Measurements from ENCODE around the gene PALM. TPM values are rescaled to one million over a fixed set of nuclear protein-coding genes. Genes with fewer than 3 reads are reported as not detected.

PALM gene
- total and polyA plus RNA-seq, 4 donors, result 16.2 to 45.7 (median 28.1) TPM

DNA sequence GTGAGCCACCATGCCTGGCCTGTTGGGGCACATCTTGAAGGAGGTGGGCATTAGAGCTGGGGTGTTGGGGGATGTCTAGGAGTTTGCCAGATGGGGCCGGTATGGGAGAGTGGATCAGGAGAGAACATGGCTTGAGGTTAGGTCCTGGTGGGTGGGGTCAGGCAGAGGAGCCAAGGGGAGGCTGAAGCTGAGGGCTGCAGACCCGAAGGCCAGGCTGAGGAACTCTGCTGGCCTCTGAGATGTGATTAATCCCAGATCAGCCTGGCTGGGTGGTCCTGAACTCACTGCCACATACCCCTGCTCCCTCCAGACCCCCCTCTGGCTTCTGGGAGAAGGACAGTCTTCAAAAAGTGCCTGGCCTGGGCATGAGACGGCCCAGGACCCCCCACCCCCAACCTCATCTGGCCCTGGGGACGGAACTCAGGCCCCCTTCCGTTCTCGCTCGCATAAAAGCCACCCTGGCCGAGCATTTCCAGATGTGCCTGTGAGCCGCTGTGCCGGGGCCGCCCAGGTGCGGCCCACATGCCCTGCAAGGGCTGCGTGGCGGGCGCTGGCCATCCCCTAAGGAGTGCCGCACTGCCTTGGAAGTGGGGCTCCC, 29.8 kb upstream of the PALM start:
- Histone ChIP-seq H3K9ac (ENCODE audit: insufficient read depth in 1 of 2, low read length in 2 of 2) (no peak overlapping the region), H3K9me3 (ENCODE audit: control insufficient read depth in 4 of 4, insufficient read depth in 3 of 4, low read length in 3 of 4) (no peaks in the 10 kb centered on the region), H3K27me3 (ENCODE audit: control insufficient read depth in 3 of 3, insufficient read depth in 3 of 3, low read length in 2 of 3) (peaks cover 0 to 10% (median 3%) of the 10 kb centered on the region in 3 donors), H3K36me3 (ENCODE audit: control insufficient read depth in 4 of 4, insufficient read depth in 4 of 4, low read length in 4 of 4) (peaks cover 0 to 2% (median 0%) of the 10 kb centered on the region in 4 donors), H3K4me3 (no peak overlapping the region), H3K4me1 (ENCODE audit: control insufficient read depth in 5 of 5, insufficient read depth in 5 of 5, low read length in 5 of 5) (peaks cover 0 to 27% (median 12%) of the 10 kb centered on the region in 5 donors), H3K27ac (ENCODE audit: low read depth in 1 of 2, low read length in 1 of 2) (peak overlapping the region; percentile 38 to 63)
- ATAC-seq (ENCODE audit: insufficient read depth, low FRiP score) (no peak), DNase-seq (no peak)
- 94% methylated on average over 16 of the region's 16 CpGs for WGBS, 2 donors
- TF ChIP-seq CTCF (IDR thresholded peaks at IDR 0.05; ENCODE audit: control extremely low read depth, extremely low read depth), result no peak

DNA sequence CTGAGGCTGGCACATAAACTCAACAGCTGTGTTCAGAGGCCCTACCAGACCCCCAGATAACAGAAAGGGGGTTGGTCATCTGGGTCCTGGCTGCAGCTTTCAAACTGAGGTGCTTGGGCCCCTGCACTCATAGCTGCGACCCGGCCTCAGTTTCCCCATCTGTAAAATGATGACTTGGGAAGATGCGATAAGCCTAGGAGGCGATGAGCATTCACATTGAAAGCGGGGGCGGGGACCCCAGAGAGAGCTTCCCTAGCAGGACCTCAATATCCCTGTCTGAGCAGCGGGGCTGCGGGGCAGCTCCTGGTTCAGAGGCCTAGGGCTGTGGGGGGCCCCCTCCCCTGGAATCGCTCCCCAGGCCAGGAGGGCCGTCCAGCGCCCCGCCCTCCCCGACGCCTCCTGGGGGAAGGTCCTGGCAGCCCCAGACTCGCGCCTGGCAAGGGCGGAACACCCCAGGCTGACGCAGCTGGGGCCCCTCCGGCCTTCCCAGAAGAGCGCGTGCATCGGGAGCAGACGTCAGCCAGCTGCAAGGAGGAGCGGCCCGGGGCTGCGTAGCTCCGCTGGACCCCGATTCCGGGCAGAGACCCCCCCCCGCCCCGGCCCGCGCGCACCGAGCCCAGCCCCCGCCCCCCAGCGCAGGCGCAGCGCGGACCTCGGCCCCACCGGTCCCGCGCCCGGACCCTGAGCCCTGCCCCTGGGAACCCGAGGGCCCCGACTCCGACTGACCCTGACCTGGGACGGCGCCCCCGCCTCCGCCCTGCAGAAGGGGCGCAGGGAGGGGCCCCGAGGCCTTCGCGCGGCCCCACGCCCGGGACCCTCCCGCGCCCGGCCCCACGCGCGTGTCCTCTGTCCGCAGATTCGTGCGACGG, 29.1 kb upstream of the PALM start:
- DNase-seq (peak; percentile 83 to 88 (median 85)), ATAC-seq (ENCODE audit: insufficient read depth, low FRiP score) (no peak)
- TF ChIP-seq CTCF (IDR thresholded peaks at IDR 0.05; ENCODE audit: control extremely low read depth, extremely low read depth), result no peak
- peaks cover 0 to 27% (median 12%) of the 10 kb centered on the region in 5 donors for H3K4me1 ChIP-seq (ENCODE audit: control insufficient read depth in 5 of 5, insufficient read depth in 5 of 5, low read length in 5 of 5)
- no peak overlapping the region for H3K9ac ChIP-seq (ENCODE audit: insufficient read depth in 1 of 2, low read length in 2 of 2)
- H3K27ac ChIP-seq (ENCODE audit: low read depth in 1 of 2, low read length in 1 of 2), result peak overlapping the region; percentile 92 to 98
- H3K27me3 ChIP-seq (ENCODE audit: control insufficient read depth in 3 of 3, insufficient read depth in 3 of 3, low read length in 2 of 3), result peaks cover 0 to 10% (median 3%) of the 10 kb centered on the region in 3 donors
- no peaks in the 10 kb centered on the region for H3K9me3 ChIP-seq (ENCODE audit: control insufficient read depth in 4 of 4, insufficient read depth in 3 of 4, low read length in 3 of 4)
- WGBS, 2 donors, result 5% methylated on average over 61 to 69 of the region's 69 CpGs
- peaks cover 0 to 2% (median 0%) of the 10 kb centered on the region in 4 donors for H3K36me3 ChIP-seq (ENCODE audit: control insufficient read depth in 4 of 4, insufficient read depth in 4 of 4, low read length in 4 of 4)
- peak overlapping the region; percentile 66 for H3K4me3 ChIP-seq

DNA sequence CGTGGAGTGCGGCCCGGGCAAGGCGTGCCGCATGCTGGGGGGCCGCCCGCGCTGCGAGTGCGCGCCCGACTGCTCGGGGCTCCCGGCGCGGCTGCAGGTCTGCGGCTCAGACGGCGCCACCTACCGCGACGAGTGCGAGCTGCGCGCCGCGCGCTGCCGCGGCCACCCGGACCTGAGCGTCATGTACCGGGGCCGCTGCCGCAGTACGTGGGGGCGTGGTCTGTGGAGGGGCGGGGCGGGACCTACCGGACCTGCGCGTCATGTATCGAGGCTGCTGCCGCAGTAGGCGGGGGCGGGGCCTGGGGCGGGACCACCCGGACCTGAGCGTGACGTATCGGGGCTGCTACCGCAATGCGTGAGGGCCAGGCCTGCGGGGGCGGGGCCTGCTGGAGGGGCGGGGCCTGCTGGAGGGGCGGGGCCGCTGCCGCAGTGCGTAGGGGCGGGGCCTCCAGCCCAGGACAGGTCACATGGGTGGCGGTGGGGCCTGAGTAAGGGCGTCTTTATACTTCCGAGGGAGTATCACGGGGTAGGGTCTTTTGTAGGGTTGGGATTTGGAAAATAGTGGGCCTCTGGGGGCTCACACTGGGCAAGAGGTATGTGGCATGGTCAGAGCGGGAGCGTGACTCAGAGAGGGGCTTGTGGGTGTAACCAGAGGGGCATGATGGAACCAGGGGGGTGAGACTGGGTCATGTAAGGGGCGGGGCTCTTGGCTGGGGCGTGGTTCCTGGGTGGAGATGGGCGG, 28.3 kb upstream of the PALM start:
- peak; percentile 98 to 100 (median 98) for DNase-seq
- peak; percentile 57 for TF ChIP-seq CTCF (IDR thresholded peaks at IDR 0.05; ENCODE audit: control extremely low read depth, extremely low read depth)
- Histone ChIP-seq H3K4me3 (peak overlapping the region; percentile 66), H3K9me3 (ENCODE audit: control insufficient read depth in 4 of 4, insufficient read depth in 3 of 4, low read length in 3 of 4) (no peaks in the 10 kb centered on the region), H3K27ac (ENCODE audit: low read depth in 1 of 2, low read length in 1 of 2) (peak overlapping the region; percentile 92 to 98), H3K4me1 (ENCODE audit: control insufficient read depth in 5 of 5, insufficient read depth in 5 of 5, low read length in 5 of 5) (peaks cover 0 to 24% (median 11%) of the 10 kb centered on the region in 5 donors), H3K36me3 (ENCODE audit: control insufficient read depth in 4 of 4, insufficient read depth in 4 of 4, low read length in 4 of 4) (peaks cover 0 to 2% (median 0%) of the 10 kb centered on the region in 4 donors), H3K9ac (ENCODE audit: insufficient read depth in 1 of 2, low read length in 2 of 2) (no peak overlapping the region), H3K27me3 (ENCODE audit: control insufficient read depth in 3 of 3, insufficient read depth in 3 of 3, low read length in 2 of 3) (peaks cover 0 to 8% (median 3%) of the 10 kb centered on the region in 3 donors)
- WGBS, 2 donors, result 0 to 1% methylated on average over 52 to 70 of the region's 70 CpGs
- peak; percentile 88 for ATAC-seq (ENCODE audit: insufficient read depth, low FRiP score)

All from lung (tissue), 12 donors.